Left ventricle myocardium inferior (tissue), 1 donor: ENCODE results near the gene RFTN1. TPM values are rescaled to one million over a fixed set of nuclear protein-coding genes. Genes with fewer than 3 reads are reported as not detected.

ENCODE experiments used
- DNase-seq: peaks from one replicate; pipeline ENCODE4 v3.0.0-alpha.2; 2020
- H3K27ac ChIP-seq: fragments of 200-600 bp; replicated peaks from 2 replicates; pipeline ENCODE4 v1.8.0; 2021
- H3K27me3 ChIP-seq: fragments of 200-600 bp; 2 replicates; pipeline ENCODE4 v1.8.0; 2021; ENCODE audit warnings: low read depth
- H3K36me3 ChIP-seq: fragments of 200-600 bp; 2 replicates; pipeline ENCODE4 v1.8.0; 2021
- H3K4me1 ChIP-seq: fragments of 200-600 bp; 2 replicates; pipeline ENCODE4 v1.8.0; 2021
- H3K4me3 ChIP-seq: fragments of 200-600 bp; 2 replicates; pipeline ENCODE4 v1.8.0; 2021; ENCODE audit warnings: mild to moderate bottlenecking, moderate library complexity
- H3K9me3 ChIP-seq: fragments of 200-600 bp; replicated peaks from 2 replicates; pipeline ENCODE4 v1.8.0; 2021
- CTCF ChIP-seq: fragments of 200-600 bp; IDR thresholded peaks from 2 replicates; pipeline ENCODE4 v1.8.0; 2021; ENCODE audit warnings: antibody characterized with exemption, mild to moderate bottlenecking, borderline replicate concordance
- intact Hi-C: fragments of 100-400 bp; cut with micrococcal nuclease; formaldehyde crosslinking; loops from one replicate; pipeline ENCODE4 v1.11.0; 2022
- total RNA-seq: library from RNA; stranded (reverse); fragmentation: NEBNext Ultra II Directional; extraction: Animal tissue kit (Norgen Biotek cat#: 25700); gene quantifications from one replicate; pipeline ENCODE4 v1.2.1, GENCODE V29; 2021
- donor health status: DM: no; HTN: yes; CAD: no; lungs with severe emphysema.

The RFTN1 gene
- total RNA-seq, 1 donor from 2014 or later, result 22.9 TPM

GRCh38 chr3:16301507-16301906 lies 212.0 kb downstream of the RFTN1 start:
- Histone ChIP-seq H3K4me3 (no peak overlapping the region), H3K27ac (no peak overlapping the region), H3K27me3 (no peaks in the 10 kb centered on the region), H3K36me3 (peaks cover 21% of the 10 kb centered on the region), H3K4me1 (peaks cover 42% of the 10 kb centered on the region), H3K9me3 (no peaks in the 10 kb centered on the region)
- DNase-seq, result no peak
- intact Hi-C loops, result no loop called here
- TF ChIP-seq CTCF, result no peak

GRCh38 chr3:16300881-16301359 lies 212.6 kb downstream of the RFTN1 start:
- intact Hi-C loops, result no loop called here
- TF ChIP-seq CTCF, result no peak
- Histone ChIP-seq H3K36me3 (peaks cover 24% of the 10 kb centered on the region), H3K4me1 (peaks cover 42% of the 10 kb centered on the region), H3K4me3 (no peak overlapping the region), H3K27ac (no peak overlapping the region), H3K27me3 (no peaks in the 10 kb centered on the region), H3K9me3 (no peaks in the 10 kb centered on the region)
- no peak for DNase-seq

DNA sequence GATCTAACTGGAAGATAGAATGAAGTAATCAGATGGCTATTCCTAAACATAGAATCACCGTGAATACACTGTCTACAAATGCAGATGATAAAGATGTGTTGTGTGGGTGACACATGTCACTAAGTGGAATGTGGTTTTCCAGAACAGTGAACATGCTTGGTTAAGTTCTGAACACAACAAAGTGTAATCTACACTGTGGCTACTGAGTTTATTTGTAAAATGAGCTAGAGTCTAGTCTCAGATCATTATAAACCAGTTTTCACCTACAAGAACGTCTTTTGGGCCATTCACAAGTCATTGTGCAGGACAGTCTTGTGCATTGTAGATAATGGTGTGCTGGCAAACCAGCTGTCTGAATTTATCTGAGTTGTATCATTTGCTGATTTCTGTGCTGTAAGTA lies 213.2 kb downstream of the RFTN1 start:
- Histone ChIP-seq H3K36me3 (peaks cover 29% of the 10 kb centered on the region), H3K27ac (no peak overlapping the region), H3K27me3 (no peaks in the 10 kb centered on the region), H3K9me3 (no peaks in the 10 kb centered on the region), H3K4me3 (no peak overlapping the region), H3K4me1 (peaks cover 47% of the 10 kb centered on the region)
- intact Hi-C loops, result no loop called here
- no peak for TF ChIP-seq CTCF
- no peak for DNase-seq

DNA sequence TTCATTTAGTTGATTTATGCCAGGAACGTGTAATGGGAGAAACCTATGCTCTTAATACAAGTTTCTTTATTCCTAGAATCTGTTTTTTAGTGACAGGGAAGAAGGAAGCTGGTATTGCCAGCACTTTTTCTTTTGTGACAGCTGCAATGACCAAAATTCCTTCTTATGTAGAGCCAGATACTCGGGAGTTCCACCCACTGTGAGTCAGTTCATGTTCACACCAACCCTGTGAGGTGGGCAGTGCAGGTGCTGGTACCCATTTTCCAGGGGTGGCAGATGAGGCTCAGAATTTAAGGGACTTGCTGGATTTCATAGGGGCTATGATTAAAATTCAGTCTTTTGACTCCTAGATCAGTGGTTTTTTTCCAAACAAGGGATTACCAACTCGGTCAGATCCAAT lies 213.8 kb downstream of the RFTN1 start:
- TF ChIP-seq CTCF, result no peak
- Histone ChIP-seq H3K27ac (no peak overlapping the region), H3K4me3 (no peak overlapping the region), H3K4me1 (peaks cover 47% of the 10 kb centered on the region), H3K36me3 (peaks cover 34% of the 10 kb centered on the region), H3K27me3 (no peaks in the 10 kb centered on the region), H3K9me3 (no peaks in the 10 kb centered on the region)
- intact Hi-C loops, result no loop called here
- DNase-seq, result no peak

GRCh38 chr3:16298891-16299290 lies 214.6 kb downstream of the RFTN1 start:
- intact Hi-C loops, result no loop called here
- no peak for DNase-seq
- no peaks in the 10 kb centered on the region for H3K27me3 ChIP-seq
- H3K9me3 ChIP-seq, result no peaks in the 10 kb centered on the region
- TF ChIP-seq CTCF, result no peak
- H3K4me1 ChIP-seq, result peaks cover 42% of the 10 kb centered on the region
- H3K4me3 ChIP-seq, result no peak overlapping the region
- H3K27ac ChIP-seq, result no peak overlapping the region
- peaks cover 34% of the 10 kb centered on the region for H3K36me3 ChIP-seq
